Vagina (tissue), 2 donors: ENCODE results near the gene TYMS.

Experiments used
- POLR2A ChIP-seq, 2 donors: fragments of 450-650 bp; IDR thresholded peaks; one replicate each; pipeline ENCODE4 v1.6.1; 2017; ENCODE audit warnings: antibody characterized with exemption in 2 of 2, mild to moderate bottlenecking in 2 of 2, moderate library complexity in 2 of 2
- POLR2AphosphoS5 ChIP-seq, 2 donors: sonication (generic); formaldehyde crosslinking; IDR thresholded peaks; one replicate each; pipeline ENCODE4 v1.9.0; 2017; ENCODE audit warnings: antibody characterized with exemption in 2 of 2, mild to moderate bottlenecking in 2 of 2, low read depth in 1 of 2; ENCODE audit not compliant: insufficient read depth in 1 of 2
- TF ChIP-seq, protein P1 (sequence below), 3 experiments: fragments of 450-650 bp in 2 of 3; fragments of 200-600 bp in 1 of 3; sonication (generic) in 1 of 3; IDR thresholded peaks; one replicate each; pipeline ENCODE4 v1.5.1; 2017 to 2019; ENCODE audit warnings: antibody characterized with exemption in 3 of 3, mild to moderate bottlenecking in 2 of 3, moderate library complexity in 2 of 3

DNA sequence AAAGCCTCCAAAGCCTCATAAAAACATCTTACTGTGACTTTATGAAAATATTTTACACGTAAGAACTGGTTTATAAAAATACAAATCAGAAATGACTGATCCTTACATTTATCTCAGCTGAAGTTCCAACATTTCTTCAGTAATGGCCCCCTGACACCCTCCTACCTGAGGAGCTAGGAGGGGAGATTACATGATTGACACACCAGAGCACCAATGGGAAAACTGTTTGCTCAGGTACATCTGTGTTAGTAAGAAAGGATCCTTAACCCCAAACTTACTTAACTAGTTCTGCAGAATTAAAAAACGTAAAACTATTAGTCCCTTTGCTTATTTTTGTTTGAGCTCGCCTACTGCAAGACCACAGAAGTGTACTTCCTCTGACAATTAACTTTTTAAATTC is 28.0 kb downstream of the TYMS start:
- no peak for TF ChIP-seq POLR2AphosphoS5 (IDR thresholded peaks at IDR 0.05; ENCODE audit: insufficient read depth in 1 of 2, low read depth in 1 of 2)
- TF ChIP-seq, protein P1, sequence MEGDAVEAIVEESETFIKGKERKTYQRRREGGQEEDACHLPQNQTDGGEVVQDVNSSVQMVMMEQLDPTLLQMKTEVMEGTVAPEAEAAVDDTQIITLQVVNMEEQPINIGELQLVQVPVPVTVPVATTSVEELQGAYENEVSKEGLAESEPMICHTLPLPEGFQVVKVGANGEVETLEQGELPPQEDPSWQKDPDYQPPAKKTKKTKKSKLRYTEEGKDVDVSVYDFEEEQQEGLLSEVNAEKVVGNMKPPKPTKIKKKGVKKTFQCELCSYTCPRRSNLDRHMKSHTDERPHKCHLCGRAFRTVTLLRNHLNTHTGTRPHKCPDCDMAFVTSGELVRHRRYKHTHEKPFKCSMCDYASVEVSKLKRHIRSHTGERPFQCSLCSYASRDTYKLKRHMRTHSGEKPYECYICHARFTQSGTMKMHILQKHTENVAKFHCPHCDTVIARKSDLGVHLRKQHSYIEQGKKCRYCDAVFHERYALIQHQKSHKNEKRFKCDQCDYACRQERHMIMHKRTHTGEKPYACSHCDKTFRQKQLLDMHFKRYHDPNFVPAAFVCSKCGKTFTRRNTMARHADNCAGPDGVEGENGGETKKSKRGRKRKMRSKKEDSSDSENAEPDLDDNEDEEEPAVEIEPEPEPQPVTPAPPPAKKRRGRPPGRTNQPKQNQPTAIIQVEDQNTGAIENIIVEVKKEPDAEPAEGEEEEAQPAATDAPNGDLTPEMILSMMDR (IDR thresholded peaks at IDR 0.05) = no peak
- TF ChIP-seq POLR2A (IDR thresholded peaks at IDR 0.05) = no peak
